Stimulated activated CD4-positive, alpha-beta T cell treated with anti-CD3 and anti-CD28 coated beads, Interleukin-15, amount 100 ng/mL, for 48 hours (primary cell): Measurements from ENCODE around the gene ALDOB.

Experiments used
- DNase-seq, 2 donors: peaks; one replicate each; pipeline ENCODE4 v3.0.0-alpha.2; 2020; ENCODE audit warnings: low read depth in 2 of 2

The ALDOB gene

GRCh38 chr9:101421653-101422065, 13.9 kb downstream of the ALDOB start:
- no peak for DNase-seq

GRCh38 chr9:101419863-101420262, 15.7 kb downstream of the ALDOB start:
- no peak for DNase-seq

- no peak for DNase-seq
These were observed 16.8 kb downstream of the ALDOB start for GRCh38 chr9:101418518-101419430.

- DNase-seq, result no peak
These were observed 17.6 kb downstream of the ALDOB start for GRCh38 chr9:101417977-101418376.

- DNase-seq, result no peak
These were observed 18.2 kb downstream of the ALDOB start for GRCh38 chr9:101417389-101417788.

- no peak for DNase-seq
These were observed 20.0 kb downstream of the ALDOB start for GRCh38 chr9:101415578-101415977.

- DNase-seq, result no peak
These were observed 20.7 kb downstream of the ALDOB start for GRCh38 chr9:101414839-101415238.

GRCh38 chr9:101409079-101409477, 26.5 kb downstream of the ALDOB start:
- DNase-seq, result no peak

- no peak for DNase-seq
These were observed 27.0 kb downstream of the ALDOB start for GRCh38 chr9:101408374-101409078.

GRCh38 chr9:101403516-101404285, 31.9 kb downstream of the ALDOB start:
- no peak for DNase-seq

GRCh38 chr9:101400120-101400519, 35.5 kb downstream of the ALDOB start:
- no peak for DNase-seq

GRCh38 chr9:101399643-101399970, 36.0 kb downstream of the ALDOB start:
- no peak for DNase-seq

GRCh38 chr9:101398930-101399642, 36.5 kb downstream of the ALDOB start:
- no peak for DNase-seq

- peak; percentile 94 for DNase-seq
These were observed 37.3 kb downstream of the ALDOB start, which contains the start of the genes MRPL50 and ZNF189 for GRCh38 chr9:101398068-101398929. Gene MRPL50, minus strand, starts transcription at chr9:101398618. Its CDS starts 26 bp downstream, at chr9:101398592. Gene ZNF189, plus strand, starts transcription at chr9:101398851. Its CDS starts 306 bp downstream, at chr9:101399157.

GRCh38 chr9:101397746-101398067, 37.9 kb downstream of the ALDOB start:
- DNase-seq, result no peak

- DNase-seq, result no peak
These were observed 40.9 kb downstream of the ALDOB start for GRCh38 chr9:101394687-101395086.

- DNase-seq, result no peak
These were observed 42.4 kb downstream of the ALDOB start for GRCh38 chr9:101393135-101393534.

- no peak for DNase-seq
These were observed 47.0 kb downstream of the ALDOB start for GRCh38 chr9:101388507-101388993.

GRCh38 chr9:101387871-101388506, 47.6 kb downstream of the ALDOB start:
- no peak for DNase-seq
